ENCODE results near the gene CGNL1. TPM values are rescaled to one million over a fixed set of nuclear protein-coding genes. Genes with fewer than 3 reads are reported as not detected.

CGNL1 gene
- total and polyA plus RNA-seq, 7 donors, result 0.18 to 2.2 (median 0.37) TPM

GRCh38 chr15:57522148-57522547 is 145.8 kb downstream of the CGNL1 start:
- Histone ChIP-seq H3K4me1 (no peaks in the 10 kb centered on the region), H3K27me3 (ENCODE audit: insufficient read depth in 3 of 3, low read length in 2 of 3) (peaks cover 0 to 1% (median 0%) of the 10 kb centered on the region in 3 donors), H3K4me3 (no peak overlapping the region), H3K36me3 (ENCODE audit: insufficient read depth in 1 of 2, low read depth in 1 of 2) (no peaks in the 10 kb centered on the region), H3K9me3 (no peaks in the 10 kb centered on the region), H3K27ac (no peak overlapping the region)
- TF ChIP-seq CTCF (IDR thresholded peaks at IDR 0.05), result no peak
- DNase-seq, result no peak
- no peak for ATAC-seq
- intact Hi-C loops (cut with DNase I), result loop anchor here in 1 of 2 donors (10.0 kb wide), 2 partner anchors 377 to 1027 kb away; no protein-coding TSS in a partner anchor
- 76 to 83% (median 78%) methylated on average over 9 of the region's 9 CpGs for WGBS, 3 donors

GRCh38 chr15:57525581-57525980 is 149.3 kb downstream of the CGNL1 start:
- WGBS, 3 donors, result 87 to 93% (median 88%) methylated on average over 2 of the region's 2 CpGs

GRCh38 chr15:57526076-57526475 is 149.8 kb downstream of the CGNL1 start:
- Histone ChIP-seq H3K27me3 (ENCODE audit: insufficient read depth in 3 of 3, low read length in 2 of 3) (peaks cover 0 to 1% (median 0%) of the 10 kb centered on the region in 3 donors), H3K27ac (no peak overlapping the region), H3K36me3 (ENCODE audit: insufficient read depth in 1 of 2, low read depth in 1 of 2) (no peaks in the 10 kb centered on the region), H3K4me3 (no peak overlapping the region), H3K9me3 (no peaks in the 10 kb centered on the region), H3K4me1 (no peaks in the 10 kb centered on the region)
- intact Hi-C loops (cut with DNase I), result loop anchor here (5.0 to 10.0 kb wide), 3 partner anchors 184 to 1031 kb away; no protein-coding TSS in a partner anchor
- TF ChIP-seq CTCF (IDR thresholded peaks at IDR 0.05), result no peak
- DNase-seq (no peak), ATAC-seq (no peak)

More at GRCh38 chr15:57525581-57525980, 149.3 kb downstream of the CGNL1 start:
- H3K4me3 ChIP-seq, result no peak overlapping the region
- H3K27ac ChIP-seq, result no peak overlapping the region
- no peaks in the 10 kb centered on the region for H3K36me3 ChIP-seq (ENCODE audit: insufficient read depth in 1 of 2, low read depth in 1 of 2)
- TF ChIP-seq CTCF (IDR thresholded peaks at IDR 0.05), result no peak
- ATAC-seq (no peak), DNase-seq (no peak)
- intact Hi-C loops (cut with DNase I), result loop anchor here (5.0 to 10.0 kb wide), 3 partner anchors 183 to 1031 kb away; no protein-coding TSS in a partner anchor
- H3K4me1 ChIP-seq, result no peaks in the 10 kb centered on the region
- H3K27me3 ChIP-seq (ENCODE audit: insufficient read depth in 3 of 3, low read length in 2 of 3), result peaks cover 0 to 1% (median 0%) of the 10 kb centered on the region in 3 donors
- H3K9me3 ChIP-seq, result no peaks in the 10 kb centered on the region

- Histone ChIP-seq H3K9me3 (no peaks in the 10 kb centered on the region), H3K36me3 (ENCODE audit: insufficient read depth in 1 of 2, low read depth in 1 of 2) (no peaks in the 10 kb centered on the region), H3K4me1 (no peaks in the 10 kb centered on the region), H3K27ac (no peak overlapping the region), H3K27me3 (ENCODE audit: insufficient read depth in 3 of 3, low read length in 2 of 3) (peaks cover 0 to 1% (median 0%) of the 10 kb centered on the region in 3 donors), H3K4me3 (no peak overlapping the region)
- intact Hi-C loops (cut with DNase I), result loop anchor here (1.0 to 10.0 kb wide), 4 partner anchors 184 to 1032 kb away; no protein-coding TSS in a partner anchor
- ATAC-seq, result no peak
- no peak for DNase-seq
- no peak for TF ChIP-seq CTCF (IDR thresholded peaks at IDR 0.05)
- WGBS, 3 donors, result 67 to 77% (median 73%) methylated on average over 5 of the region's 5 CpGs
Observed at GRCh38 chr15:57526615-57527014, 150.3 kb downstream of the CGNL1 start.
